GM21360 (cell line): ENCODE data around the gene BARX2.

ENCODE experiments used
- ATAC-seq: cut with Tn5 transposase; IDR thresholded peaks from one replicate; pipeline ENCODE4 v1.9.1; 2021; ENCODE audit warnings: mild to moderate bottlenecking, moderate library complexity; ENCODE audit not compliant: unreplicated experiment

Gene BARX2

DNA sequence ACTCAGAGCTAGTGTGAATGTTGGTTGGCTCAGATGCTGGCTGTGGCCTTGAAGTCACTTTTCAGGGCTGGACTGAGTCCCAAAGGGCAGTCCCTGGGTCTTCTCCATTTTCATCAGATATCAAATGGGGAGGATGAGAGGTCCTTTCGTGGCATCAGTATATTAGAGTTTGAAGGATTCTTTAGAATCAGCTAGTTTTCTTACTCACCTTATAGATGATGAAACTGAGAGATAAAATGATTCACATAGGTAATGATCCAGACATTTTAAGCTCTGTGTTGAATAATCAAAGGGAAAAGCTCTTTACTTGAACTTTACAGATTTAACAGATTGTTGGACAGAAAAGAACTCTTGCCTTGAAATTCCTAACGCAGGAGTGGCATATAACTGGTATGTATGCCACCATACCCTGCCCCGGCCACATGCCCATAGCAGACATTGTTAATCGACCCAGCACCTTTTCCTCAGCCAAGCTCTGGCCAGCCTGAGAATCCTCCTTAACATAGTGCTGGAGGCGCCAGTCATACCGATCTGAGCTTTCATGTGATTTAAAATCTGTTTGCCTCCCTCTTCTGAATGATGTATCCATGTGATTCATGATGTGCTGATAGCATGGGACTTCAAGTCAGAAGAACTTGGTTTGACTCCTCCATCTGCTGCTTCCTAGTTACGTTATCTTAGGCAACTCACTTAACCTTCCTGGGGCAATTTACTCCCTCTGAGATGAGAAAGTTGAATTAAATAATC lies 60.0 kb downstream of the BARX2 start:
- no peak for ATAC-seq

DNA sequence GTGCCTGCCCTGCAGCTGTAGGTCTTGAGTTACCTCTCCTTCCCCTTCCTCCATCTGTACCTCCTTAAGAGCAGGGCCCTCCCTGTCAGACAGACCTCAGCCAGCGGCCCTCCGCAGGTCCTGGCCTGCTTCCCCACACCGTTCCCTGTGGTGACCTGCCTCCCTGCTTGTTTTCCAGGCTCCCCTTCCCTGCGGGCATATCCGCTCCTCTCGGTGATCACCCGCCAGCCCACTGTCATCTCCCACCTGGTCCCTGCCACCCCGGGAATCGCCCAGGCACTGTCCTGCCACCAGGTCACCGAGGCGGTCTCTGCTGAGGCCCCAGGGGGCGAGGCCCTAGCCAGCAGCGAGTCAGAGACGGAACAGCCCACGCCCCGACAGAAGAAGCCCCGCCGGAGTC lies 60.9 kb downstream of the BARX2 start:
- no peak for ATAC-seq

DNA sequence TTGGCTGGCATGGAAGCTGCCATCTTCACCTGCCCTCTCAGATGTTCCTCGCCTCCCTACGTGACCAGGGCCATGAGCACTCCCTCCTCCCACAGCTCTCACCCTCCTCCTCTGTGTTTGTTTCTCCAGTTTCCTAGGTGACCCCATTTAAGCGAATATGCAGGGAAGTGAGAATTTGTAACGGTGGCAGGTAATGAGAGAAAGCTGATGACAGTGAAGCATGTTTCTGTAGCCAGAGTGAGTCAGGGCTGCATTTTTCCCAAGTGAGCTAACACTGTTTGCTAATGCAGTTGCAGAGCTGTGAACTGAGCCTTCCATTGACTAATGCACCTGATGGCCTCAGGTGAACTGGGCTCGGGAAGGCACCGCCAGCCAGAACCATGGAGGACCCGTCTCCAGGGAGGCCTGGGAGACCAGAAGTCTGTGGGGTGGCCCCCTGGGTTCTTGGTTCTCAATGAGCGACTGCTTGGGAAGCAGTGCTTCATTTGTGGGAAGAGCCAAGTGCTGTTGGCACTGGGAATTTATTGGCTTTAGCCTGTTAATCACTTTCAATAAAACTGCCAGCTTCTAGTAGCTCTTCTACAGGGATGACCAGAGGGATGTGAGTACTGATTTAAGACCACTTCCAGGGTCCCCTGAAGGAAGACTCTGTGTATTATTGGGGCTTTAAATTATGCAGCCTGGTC lies 64.5 kb downstream of the BARX2 start:
- ATAC-seq = no peak

DNA sequence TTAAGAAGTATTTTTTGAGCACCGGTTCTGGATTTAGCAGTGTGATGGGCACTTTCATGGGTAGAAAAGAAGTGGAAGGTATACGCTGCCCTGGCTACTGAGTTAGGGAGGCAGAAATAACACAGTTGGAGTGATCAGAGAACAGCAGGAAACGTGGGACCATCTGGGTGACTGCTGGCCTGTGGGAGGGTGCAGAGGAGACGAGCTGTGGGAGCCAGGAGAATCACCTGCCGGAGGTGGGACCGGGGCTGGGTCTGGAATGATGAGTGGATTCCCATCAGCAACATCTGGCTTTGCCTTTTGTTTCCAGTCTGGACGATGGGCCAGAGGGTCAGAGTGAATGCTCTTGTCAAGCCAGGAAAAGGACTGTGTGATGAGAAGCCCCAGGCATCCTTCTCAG lies 66.5 kb downstream of the BARX2 start:
- ATAC-seq = no peak

DNA sequence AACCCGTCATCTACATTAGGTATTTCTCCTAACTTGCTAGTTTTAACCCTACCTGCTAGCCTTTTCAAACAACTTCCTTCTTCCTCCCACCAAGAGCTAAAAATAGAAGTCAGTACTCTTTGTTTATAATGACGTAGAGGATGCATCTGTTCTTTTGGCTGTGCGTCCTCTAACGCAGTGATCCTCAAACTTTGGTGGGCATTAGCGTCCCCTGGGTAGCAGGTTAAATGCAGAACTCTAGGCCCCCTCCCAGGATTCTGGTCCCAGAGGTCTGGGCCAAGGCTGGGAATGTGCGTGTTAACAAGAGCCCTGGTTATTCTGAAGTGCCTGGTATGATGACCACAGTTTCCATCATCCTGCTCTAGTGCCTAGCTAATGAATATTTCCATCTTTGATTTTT lies 67.6 kb downstream of the BARX2 start:
- ATAC-seq = no peak

DNA sequence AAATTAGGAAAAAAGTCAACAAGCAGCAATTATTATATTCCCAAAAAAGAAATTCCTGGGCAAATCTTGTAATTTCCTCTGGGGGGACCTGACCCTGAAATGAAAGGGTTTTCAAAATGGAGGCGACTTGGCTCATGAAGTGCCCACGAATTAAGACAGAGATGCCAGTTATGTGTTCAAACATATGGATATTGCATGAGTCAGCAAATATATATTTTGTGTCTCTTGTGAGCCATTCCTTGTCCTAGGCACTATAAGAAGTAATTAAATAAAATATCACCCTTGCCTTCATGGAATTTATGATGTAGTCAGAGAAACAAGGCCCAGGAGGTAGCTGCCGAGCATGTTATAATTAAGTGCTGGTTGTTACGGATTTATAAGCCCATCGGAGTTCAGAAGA lies 68.6 kb downstream of the BARX2 start:
- ATAC-seq = no peak

DNA sequence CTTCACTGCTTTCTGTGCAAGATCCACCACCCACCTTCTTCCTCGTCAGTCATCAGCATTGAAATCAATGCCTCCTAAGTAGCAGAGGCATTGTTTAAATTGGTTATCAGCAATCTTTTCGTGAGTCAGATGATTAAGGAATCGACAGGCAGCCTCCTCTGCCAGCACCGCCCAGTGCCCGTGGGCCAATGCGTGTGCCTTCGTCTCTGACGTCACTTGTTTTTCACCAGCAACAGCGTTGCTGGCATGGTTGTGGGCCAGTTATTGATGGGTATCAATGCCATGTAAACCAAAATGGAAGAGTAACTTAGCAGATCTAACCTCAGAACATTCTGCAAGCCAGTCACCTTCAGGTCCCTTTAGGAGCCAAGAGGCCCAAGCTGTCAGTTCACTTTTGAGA lies 69.6 kb downstream of the BARX2 start:
- no peak for ATAC-seq

DNA sequence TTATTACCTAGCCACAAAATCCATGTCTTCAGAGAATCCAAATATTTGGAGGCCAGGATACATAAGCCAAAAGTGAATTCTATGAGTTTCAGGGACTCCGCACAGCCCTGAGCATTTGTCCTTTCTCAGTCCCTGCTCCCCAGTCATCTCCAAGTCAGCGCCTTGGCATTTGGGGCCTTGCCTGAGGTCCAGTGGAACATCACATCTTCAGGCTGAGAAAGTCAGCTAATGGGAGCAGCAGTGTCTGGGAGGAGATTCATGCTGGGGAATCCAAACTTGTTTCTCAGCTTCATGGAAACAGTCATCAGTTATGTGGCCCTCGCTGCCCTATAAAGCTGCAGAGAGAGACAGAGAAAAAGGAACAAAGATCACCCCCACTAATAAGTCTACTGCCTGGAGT lies 70.9 kb downstream of the BARX2 start:
- ATAC-seq = no peak

DNA sequence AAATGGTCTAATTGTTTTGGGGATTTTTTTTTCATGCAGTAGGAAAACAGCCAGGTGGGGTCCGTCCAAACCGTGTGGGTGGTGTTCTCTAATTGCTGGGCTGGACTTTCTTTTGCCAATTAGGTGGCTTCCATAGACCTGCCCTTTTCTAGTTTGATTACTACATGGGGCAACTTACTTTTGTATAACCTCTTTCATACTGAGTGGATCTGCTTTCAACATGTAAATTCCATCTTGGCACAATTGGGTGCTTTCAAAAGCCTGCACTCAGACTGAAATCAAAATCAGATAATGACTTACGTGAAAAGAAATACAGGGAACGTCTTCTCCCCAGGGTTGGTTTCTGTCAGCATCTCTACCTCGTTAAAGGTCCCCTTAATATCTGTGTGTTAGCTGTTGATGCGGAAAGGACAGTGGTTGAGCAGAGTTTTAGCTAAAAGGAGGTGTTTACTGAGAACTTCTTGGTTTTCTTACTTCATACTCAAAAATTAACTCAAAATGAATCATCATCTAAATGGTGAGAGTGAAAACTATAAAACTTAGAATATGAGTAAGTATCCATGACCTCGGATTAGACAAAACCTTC lies 72.1 kb downstream of the BARX2 start:
- ATAC-seq = no peak

DNA sequence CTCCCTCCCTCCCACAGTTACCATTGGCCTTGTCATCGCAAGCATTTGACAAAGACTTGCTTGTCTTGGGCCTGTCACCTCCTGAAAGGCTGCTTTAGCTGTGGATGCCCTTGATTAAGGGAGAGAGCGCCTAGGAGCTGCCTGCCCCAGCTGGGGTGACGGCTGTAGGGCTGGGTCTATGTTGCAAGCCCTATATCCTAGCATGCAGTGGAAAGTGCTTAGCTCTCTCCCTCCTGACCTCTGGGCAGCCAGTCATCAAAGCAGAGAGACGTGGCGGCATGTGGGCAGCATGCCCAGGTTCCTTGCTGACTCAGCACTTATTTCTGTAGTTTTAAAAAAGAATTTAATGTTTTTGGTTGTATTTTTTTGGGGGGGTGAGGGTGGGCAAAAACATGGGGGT lies 75.9 kb downstream of the BARX2 start:
- ATAC-seq = no peak

DNA sequence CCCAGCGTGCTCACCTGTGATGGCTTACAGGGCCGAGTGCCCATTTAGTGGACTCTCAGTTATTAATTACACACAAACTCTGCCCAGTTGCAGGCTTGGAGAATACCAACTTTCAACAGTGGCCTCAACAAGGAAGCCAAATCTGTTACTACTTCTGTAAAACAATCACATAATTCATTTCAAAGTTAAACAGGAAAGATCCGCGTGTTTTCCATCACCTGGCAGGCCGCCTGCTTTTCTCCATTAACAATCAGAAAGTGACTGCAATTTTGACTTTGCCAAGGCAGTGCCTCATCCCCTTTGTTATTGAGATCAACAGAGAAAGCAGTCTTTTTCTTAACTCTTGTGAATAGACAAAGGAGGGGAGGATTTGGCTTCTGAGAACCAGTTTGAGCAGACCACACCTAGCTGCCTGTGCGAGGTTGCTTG lies 77.7 kb downstream of the BARX2 start:
- ATAC-seq = no peak

DNA sequence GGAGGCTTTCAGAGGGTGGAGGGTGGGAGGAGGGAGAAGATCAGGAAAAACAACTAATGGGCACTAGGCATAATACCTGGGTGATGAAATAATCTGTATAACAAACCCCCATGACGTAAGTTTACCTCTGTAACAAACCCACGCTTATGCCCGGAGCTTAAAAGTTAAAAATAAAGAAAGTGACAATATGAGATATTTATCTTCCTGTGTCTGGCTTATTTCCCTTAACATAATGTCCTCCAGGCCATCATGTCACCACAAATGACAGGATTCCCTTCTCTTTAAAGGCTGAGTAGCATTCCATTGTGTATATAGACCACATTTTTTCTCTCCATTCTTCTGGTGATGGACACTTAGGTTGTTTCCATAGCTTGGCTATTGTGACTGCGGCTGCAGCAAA lies 79.5 kb downstream of the BARX2 start:
- no peak for ATAC-seq

DNA sequence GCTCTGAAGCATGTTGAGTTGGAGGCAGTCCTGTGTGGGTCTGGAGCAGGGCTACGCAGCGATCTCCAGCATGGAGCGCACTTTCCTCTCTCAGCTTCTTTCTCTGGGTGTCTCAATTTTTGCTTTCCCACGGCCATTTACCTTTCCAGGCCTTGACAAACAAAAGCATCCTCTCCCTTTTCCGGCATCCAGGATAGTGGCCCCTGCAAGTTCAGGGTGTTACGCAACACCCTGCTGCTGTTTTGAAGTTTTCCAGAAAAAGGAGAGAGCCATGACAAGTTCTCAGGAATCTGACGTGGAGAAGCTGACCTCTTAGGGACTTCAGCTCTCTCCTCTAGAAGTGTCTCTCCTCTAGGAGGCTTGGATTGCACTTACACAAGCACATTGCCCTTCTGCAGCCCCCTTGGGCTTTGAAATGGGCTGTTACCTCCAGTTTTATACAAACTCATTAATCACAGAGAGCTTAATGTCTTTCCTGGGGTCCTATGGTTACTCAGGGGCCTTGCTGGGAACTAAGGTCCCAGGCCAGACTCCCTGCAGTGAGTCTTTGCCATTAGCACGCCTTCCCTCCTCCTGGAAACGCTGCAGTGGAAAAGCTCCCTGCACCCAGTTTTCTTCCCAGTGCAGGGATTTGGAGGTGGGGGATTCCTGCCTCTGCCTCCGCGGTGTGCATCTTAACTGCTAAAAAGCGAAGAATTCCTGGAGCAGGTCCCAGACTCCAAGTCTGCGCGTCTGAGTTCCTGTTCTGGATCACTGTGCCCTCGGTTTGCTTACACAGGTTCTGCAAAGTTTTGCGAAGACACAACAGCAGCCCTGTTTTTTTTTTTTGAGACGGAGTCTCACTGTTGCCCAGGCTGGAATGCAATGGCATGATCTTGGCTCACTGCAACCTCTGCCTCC lies 80.4 kb downstream of the BARX2 start:
- ATAC-seq = no peak

DNA sequence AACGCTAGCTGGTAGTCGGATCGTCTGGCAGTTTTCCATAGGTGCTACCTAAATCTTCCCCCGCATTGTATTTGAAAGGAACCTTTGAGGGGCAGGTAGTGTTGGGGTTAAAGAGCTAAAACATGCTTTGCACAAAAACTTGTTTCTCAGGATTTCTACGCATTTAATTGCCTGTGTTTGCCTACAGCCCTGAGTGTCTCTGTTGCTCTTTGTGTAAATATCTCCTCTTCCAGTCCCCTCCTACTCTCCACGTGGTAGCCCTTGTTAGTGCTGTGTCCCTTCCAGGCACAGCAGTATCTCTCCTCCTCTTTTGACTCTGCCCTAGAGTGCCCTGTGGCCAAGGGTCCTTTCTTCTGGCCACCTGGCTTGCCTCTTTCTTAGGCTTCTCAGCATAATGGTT lies 81.7 kb downstream of the BARX2 start:
- ATAC-seq = no peak

DNA sequence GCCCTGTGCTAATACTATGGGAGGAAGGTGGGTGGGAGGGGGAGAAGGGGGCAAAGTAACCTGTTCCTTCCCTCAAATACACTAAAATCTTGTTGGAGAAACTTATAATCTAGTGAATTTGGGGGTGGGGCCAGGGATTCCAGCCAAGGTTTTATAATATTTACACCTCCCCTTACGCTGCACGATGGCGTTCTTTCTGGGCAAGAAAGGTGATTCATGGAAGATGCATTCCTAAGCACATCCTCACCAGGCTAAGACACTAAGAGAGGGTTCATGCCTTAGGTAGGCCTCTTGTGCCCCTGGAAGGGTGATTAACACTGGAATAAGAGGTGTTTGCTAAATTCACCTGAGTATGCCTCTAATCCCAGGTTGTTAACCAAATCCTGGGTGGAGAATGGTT lies 82.6 kb downstream of the BARX2 start:
- ATAC-seq = no peak

DNA sequence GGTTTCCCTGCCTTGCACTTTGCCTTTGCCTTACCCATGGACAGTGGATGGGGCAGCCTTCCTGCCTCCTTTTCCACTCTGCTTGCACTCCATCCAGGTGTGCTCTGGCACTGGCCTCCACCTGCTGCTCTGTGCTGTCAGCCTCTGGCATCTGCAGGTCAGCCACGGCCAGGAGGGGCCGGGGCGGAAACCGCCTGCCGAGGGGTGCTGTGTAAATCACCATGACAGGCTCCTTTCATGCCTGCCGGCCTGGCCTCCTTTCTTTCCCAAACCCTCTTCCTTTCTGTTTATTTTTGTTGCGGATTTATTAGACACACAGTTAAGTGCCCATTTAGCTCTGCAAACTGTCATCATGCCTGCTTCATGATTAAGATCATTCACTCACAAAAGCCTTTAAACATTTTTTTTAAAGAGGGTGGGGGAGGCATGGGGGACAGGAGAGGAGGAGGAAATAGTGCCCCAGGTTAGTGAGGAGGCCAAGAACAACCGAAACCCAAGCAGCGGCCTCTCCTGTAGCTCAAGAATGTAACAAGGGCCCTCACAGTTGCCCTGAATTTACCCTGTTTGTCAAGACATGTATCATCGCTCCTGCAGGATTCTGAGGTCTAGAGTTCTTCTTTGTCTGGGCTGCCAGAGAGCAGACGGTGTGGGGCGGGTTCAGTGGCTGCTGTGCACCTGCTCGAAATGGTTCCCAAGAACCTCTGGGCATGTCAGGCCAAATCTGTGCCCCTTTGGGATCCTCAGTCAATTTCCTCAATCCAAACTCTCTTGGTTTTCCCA lies 83.3 kb downstream of the BARX2 start:
- no peak for ATAC-seq

DNA sequence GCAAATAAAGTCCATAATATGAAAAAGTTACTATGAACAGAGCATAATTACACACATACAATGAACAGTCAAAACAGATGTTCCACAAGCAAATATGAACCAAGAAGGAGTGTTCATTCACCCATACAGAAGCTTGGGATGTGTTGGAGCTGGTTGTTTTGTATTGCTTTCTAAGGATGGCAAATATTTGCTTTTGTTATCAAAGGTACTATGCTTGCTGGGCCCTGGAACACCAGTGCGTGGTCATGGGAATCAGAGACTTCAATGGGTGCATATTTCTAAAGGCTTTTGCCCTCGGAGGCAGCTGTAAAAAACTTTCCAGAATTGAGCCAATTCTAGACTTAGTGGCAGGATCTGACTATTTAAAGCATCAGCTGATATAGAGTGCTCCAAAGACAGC lies 85.1 kb downstream of the BARX2 start:
- no peak for ATAC-seq

DNA sequence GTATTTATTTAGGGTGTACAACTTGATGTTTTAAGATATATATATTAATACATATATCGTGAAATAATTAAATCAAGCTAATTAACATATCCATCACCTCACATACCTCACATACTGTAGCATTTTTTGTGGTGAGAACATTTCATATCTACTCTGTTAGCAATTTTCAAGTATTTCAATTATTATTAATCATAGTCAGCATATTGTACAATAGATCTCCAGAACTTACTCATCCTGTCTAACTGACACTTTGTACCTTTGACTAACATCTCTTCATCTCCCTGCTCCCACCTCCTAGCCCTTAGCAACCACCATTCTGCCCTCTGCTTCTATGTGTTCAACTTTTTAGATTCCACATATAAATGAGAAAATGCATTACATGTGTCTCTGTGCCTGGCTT lies 108.4 kb downstream of the BARX2 start:
- no peak for ATAC-seq

DNA sequence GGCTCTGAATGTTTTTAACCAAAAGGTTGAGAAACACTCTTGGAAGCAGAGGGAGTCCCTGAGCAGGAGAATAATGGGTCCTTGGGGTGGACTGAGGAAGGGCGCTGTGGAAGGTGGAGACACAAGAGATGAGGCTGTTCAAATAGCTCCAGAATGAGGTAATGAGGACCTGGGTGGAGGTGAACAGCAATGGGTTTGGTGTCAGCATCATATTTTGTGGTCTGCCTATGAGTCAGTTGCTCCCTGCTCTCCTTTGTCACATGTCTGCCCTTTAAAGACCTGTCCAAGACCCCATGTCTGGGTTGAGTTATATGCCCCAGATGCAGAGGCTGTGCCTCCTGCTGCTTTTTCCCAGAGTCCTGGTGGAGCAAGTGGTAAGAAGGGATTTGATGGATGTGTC lies 113.6 kb downstream of the BARX2 start:
- no peak for ATAC-seq

DNA sequence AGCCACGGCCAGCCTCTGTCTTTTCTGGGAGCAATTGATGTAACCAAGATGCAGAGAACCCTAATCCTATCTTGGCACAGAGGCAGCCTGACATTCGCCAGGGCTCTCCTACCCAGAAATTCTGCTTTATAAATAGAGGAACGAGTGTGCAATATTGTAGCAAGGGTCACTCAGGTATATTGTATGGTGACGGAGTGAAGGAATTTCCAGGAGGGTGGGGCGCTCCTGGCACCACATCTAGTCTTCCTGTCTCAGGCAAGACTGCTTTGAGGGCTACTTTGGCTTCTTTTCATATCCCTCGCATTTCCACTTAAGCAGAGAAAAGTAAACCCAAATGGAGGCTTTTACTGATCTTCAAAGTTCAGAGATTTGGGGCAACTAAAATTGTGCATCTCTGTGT lies 114.4 kb downstream of the BARX2 start:
- ATAC-seq = no peak

DNA sequence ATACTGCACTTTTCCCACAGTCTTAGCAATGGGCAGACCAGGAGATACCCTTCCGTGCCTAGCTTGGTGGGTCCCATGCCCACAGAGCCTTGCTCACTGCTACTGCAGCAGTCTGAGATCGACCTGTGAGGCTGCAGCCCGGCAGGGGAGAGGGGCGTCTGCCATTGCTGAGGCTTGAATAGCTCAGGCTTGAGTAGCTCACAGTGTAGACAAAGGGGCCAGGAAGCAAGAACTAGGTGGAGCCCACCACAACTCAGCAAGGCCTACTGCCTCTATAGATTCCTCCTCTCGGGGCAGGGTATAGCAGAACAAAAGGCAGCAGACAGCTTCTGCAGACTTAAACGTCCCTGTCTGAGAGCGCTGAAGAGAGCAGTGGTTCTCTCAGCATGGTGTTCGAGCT lies 118.1 kb downstream of the BARX2 start:
- ATAC-seq = no peak
